ENCODE results near the gene CIC.

Gene CIC

DNA sequence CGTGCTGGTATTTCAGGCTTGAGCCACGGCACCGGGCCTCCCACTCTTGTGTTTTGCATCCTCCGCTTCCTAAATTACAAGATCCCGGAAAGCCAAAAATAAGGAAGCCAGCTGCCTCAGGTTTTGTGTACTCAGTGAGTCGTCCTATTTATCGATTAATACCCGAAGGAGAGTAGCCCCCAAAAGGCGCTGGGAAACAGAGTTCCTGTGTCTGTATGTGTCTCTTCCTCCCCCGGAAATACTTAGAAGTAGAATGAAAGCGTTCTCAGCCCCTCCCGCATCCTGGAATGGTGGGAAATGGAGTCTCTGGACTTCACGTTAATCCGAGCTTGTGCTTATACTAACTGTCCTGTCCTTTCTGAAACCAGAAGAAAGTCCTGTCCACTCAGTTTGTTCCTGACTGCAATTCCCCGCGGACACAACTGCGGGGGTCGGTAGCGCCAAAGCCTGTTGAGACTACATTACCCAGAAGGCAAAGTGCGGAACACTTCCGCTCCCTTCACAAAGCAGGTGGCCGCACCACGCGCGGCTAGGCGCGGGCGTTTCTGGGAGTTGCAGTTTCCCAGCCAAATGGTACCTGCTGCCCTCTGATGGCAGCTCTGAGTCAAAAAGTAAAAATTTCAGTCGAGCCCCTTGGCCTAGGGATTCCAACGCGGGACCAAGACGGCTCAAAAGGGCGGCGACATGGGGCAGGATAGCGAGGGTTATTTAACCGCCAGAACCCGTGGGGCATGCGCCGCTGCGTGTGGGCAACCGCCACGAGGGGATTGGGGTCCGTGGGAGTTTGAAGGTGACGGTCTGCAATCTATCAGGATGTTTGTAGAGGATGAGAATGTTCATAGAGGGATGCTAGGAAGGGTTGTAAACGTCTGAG lies 24.5 kb upstream of the CIC start:
- DNase-seq = peak; percentile 92 to 94

DNA sequence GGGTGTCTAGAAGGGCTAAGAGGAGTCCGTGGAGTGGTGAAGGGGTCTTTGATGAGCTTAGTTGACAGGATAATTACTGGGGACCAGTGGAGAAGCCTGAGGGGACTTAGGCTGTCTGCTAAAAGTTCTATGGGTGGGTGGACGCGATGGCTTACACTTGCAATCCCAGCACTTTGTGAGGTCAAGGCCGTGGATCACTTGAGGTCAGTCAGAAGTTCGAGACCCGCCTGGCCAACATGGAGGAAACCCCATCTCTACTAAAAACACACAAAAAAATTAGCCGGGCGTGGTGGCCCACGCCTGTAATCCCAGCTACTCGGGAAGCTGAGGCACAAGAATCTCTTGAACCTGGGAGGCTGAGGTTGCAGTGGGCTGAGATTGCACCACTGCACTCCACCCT lies 23.8 kb upstream of the CIC start:
- DNase-seq = no peak

DNA sequence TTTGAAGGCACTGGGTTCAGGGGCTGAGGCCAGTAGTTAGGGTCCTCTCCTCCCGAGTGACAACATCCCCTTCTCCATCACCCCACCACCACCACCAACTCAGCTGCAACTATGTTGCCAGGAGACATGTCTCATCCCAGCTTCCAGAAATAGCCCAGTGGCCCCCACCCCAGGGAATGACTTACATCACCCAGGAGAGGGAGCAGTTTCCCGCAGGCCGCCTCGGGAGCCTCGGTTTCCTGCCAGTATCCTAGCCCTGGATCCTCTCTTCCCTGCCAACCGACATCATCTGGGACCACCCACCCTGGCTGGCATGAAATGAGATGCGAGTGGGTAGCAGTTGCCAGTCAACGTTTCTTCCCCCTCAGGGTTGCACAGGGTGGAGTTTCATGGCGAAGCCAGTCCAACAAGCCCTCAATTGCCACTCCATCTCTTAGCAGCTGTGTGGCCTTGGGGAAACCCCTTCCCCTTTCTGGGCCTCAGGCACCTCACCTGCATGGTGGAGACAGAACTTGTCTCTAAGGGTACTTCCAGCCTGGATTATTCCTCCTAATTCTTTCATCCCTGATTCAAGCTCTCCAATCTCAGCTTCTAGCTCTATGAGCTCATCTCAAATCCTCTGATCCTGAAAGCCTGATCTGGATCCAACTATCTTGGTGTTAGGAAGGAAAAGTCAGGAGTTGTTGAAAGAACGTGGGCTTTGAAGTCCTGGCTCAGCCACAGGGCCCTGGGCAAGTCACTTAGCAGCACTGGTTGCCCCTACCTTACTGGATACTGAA lies 22.7 kb upstream of the CIC start:
- peak; percentile 47 to 50 for DNase-seq

DNA sequence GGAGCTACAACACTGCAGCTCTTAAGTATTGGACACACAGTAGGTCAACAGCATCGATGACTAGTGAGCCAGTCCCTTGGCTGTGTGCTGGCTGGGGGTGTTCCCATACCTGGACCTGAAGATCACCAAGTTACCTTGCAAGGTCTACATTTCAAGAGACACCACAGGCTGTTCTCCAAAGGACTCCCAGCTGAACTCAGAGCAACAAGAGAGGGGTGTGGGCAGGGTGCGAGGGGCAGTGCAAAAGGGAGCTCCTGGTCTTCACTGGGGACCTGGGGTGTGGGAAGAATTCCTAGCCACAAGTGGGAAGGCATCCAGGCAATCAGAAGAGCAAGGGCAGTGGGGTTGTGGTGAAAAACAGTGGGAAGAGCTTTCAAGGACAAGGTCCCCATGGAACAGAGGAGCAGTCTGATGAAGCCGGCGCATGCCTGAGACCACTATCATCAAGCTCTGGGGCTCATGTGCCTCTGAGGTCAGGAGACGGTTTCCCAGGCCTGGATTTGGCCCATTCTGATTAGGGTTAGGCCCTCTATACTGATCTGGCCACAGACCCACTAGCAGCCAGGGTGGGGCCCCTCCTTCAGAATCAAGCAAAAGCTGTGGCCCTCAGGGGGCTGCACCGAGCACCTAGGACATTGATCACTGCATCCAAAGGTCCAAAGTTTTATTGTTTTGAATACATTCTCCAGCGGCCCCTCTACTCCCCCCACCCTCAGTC lies 22.0 kb upstream of the CIC start:
- peak; percentile 35 to 48 for DNase-seq

DNA sequence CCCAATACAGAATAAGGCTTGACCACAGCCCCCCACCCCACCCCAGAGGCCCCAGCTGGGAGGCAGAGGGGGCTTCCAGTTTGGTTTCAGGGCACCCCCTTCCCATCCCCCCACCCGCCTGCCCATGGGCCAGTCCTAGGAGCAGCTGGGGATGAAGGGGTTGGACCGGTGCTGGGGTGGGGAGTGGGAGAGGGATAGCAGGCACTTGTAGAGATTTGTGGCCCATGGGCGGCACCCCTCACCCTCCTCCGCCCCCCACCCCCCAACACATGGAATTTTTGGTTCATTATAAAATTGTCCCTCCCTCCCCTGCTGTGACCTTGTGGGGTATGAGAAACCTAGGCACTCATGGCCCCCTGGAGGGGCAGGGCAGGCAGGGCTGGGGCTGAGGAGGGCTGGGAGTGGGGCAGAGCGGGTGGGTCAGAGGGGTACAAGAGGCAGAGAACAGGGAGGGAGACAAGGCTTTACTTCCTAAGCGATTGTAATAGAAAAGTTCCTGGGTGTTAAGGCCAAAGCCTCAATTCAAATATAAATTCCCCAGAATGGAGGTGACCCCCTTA lies 21.3 kb upstream of the CIC start:
- peak; percentile 26 to 31 for DNase-seq

DNA sequence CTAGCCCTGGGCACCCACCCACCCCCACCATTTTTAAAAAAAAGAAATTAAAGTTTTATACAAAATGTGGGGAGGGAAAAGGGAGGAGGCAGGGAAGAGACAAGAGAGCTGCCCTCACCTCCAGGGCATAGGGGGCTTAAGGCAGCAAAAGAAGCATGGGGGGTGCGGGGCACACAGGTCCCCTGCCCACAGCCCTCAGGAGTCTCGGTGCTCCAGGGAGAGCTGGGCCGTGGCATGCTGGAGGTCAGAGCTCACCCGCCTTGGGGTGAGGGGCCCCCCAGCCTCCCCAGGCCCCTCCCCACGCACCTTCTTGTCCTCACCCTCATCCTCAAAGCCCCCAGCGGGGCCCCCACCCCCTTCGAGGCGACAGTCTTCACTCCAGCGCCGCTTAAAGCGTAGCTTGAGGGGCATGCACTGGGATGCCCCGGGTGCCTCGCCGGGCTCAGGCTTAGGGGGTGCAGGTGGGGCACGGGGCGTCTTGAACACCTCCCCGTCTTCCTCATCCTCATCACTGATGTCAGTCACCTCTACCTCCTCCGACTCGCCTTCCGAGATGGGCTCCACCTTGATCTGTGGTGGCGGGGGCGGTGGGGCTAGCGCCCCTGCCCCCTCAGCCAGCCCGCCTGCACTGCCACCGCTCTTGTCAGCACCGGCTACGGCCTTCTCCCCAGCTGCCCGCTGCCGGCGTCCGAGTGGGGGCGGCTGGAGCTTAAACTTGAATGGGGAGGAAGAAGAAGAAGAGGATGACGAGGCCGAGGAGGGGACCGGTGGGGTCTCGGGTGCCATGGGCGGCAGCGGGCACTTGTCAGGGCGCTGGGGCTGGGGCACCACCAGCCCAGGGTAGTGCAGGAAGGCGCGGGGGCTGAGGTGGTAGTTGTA lies 20.5 kb upstream of the CIC start:
- DNase-seq = peak; percentile 26 to 31

DNA sequence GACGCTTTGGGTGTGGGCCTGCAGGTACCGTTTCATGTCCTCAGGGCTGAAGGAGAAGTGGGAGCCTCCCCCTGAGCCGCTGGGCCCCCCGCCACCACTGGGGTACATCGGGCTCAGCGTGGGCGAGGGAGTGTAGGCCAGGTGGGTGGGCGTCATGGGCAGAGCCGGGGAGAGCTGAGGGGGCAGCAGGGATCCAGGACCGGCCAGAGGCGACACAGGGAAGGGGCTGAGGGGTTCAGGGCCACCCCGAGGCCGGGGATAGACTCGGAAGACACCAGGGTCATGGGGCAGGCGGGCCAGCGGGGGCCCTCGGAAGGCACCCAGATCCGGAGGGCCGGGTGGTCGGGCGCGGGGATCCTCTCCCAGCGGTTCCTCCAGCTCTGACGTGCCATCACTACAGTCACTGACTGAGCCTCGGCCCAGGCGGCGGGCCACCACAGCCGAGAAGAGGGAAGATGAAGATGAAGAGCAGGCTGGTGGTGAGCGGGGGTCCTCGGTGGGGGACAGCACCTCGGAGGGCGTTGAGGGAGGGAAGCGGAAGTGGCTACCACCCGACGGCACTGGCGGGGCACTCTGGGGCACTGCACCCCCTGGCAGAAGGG lies 19.8 kb upstream of the CIC start:
- DNase-seq = no peak

DNA sequence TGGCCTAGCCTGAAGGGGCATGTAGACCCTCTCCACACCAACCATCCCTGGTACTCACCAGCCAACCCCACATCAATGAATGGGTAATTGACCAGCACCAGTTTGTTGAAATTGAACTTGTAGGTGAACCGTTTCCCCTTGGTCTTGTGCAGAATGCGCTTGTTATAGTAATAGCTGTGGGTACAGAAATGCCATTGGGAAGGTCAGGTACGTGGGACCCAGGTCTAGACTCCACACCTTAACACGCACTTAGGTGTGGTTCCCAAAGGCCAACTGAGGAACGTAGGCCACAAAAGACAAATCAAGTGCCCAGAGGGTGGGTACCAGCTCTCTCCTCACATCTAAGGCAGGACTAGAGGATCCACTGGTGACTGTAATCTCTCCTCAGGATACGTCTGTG lies 19.3 kb upstream of the CIC start:
- peak in 1 of 2 donors; percentile 24 for DNase-seq

DNA sequence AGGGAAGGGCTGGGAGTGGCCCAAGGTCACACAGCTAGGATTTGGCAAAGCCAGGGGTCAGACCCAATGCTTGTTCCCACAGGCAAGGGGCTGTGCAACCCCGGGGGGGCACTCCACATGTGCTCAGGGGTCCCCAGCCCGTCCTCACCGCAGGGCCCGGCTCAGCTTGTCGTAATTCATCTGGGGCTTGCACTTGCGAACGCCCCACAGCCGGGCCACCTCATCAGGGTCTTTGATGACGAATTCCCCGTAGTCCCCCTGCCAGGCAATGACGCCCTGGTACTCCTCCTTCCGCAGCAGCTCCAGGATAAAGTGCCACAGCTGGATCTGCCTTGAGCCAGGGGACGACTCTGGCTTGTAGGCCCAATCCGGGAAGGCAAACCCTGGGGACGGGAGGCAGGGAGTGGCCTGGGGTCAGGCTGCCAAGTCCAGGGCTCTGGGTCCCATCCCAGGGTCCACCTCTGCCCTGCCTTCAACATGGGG lies 18.8 kb upstream of the CIC start:
- peak; percentile 13 to 29 for DNase-seq

DNA sequence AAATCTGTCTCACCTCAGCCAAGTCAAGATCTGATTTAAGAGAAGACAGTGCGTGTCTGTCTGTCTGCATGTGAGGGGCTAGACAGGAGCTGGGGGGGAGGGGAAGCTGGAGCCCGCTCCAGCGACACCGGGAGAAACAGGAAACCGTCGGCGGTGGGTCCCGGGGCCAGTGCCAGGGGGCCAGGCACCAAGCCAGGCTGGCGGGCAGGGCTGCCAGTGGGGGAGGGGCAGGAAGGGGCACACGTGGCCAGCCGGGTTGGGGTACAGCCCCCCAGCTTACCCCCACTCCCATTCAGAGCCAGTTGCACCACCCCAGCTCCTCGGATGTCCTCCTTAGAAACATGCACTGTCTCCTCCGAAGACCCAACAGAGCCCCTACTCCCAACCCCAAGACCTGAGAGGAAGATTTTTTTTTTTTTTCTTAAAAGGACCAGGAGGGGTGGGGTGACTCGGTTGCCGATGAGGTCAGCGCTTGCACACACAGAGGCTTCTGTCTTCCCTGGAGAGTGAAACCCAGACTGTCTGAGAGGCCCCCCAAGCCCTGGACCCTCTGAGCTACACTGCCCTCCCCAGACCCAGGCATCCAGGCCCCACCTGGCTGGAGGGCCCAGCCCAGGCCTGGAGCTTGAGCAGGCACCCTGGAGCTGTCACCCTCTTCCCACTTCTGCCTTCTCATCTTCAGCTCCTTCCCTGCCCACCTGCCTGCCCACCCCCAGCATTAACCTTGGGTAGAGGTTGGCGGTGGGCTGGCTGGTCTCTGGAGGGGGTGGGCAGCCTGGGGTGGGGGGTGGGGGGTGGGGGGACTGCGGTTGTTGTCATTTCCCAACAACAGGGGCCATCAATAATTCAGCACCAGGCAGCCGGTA lies 18.2 kb upstream of the CIC start:
- DNase-seq = peak; percentile 29 to 36

DNA sequence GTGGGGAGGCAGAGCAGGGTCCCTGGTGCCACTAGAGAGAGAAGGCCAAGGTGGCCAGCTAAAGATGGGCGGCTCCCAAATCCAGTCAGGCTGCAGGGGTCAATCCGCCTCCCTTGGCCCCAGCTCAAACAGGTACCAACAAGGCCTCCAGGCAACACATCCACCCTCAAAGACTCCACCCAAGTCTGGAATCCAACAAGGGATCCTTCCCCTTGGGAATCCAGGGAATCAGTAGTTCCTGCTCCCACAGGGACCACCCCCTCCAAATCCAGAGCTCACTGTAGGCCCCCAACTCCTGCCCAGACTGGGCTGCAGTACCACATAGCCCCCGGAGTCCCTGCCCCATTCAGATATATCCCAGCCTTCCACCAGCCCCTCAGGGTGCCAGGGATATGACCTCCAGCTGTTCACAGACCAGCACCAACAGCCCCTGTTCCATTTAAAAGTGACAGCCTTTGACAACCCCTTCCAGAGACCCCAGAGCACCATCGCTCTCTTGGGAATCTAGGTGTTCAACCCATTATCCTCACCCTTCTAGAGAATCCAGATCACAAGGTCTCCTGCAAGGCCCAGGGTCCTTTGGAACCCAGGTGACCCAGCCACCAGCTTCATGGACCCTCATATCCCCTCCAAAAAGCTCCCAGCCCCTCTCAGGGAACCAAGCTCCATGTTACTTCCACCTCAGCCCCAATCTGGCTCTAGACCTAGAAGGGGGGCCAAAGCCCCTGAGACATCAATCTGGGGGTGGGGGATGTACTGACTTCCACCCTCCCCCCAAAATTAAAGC lies 17.3 kb upstream of the CIC start:
- peak in 1 of 2 donors; percentile 23 for DNase-seq

DNA sequence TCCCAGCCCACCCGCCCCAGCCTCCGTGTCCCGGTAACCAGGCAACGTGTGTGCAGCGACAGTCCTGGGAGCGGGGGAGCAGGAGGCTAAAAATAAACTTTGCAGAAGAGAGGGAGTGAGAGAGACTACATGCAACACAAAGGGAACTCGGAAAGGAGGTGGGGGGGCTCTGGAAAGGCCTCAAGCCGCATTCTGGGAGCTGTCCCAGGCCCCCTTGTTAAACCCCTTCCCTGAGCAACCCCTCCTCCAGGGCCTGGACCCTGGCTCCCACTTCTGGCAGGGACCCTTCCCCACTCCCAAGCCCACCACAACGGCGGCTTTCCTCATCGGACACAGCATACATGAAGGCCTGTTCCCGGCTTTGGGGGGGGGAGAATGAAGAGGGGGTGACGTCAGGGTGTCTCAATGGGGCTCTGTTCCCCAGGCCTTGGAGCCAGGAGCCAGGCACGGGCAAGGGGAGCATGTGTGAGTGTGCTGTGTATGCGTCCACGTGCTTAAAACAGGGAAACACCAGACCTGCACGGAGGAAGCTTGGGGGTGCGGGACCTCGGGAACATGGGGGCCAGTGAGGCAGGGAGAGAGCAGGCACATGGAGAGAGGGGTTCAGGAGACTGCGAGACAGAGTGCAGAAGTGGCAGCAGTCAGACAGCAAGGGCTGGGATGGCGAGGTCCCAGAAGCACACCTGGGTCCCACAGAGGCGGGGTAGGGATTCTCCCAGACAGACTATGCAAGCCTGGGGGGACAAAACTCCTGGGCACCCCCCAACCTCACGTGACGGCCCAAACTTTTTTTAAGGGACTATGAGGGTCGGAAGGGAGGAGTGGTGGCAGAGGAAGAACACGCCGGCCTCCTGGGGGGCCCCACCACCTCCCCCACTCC lies 16.4 kb upstream of the CIC start:
- DNase-seq = peak; percentile 27 to 34

DNA sequence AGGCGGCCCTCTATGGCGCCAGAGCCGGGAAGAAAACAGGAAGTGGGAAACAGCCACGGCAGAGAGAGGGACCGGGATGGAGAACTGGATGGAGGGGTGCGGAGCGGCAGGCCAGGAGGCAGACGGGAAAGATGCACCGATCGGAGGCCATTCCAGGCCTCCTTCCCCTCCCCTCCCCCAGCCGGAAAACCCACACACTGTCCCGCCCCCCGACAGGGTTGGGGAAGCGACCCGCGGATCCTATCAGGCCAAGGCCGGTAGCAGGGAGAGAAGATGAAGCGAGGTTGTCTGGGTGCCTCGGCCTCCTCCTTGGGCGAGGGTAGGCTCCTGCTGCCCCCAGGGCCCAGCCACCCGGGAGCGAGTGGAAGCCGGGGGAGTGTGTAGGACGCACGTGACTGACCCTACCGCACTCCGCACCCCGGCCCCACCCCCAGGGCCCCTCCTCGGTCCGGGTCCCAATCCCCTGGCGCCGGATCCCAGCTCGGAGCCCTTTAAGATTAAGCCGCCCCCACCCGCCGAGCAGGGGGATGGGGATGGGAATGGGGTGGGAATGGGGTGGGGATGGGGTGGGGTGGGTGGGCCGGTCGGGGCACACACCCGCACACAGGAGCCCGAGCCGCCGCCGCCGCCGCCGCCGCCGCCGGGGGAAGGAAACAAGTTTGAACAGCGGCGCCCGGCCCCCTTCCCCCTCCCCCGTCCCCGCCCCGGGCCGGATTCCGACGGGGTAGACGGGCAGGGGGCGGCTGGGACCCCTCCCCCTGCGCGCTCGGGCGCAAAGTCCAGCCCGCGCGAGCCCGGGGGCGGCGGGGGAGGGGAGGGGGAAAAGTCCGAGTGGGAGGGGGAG lies 15.6 kb upstream of the CIC start:
- peak; percentile 57 to 63 for DNase-seq

DNA sequence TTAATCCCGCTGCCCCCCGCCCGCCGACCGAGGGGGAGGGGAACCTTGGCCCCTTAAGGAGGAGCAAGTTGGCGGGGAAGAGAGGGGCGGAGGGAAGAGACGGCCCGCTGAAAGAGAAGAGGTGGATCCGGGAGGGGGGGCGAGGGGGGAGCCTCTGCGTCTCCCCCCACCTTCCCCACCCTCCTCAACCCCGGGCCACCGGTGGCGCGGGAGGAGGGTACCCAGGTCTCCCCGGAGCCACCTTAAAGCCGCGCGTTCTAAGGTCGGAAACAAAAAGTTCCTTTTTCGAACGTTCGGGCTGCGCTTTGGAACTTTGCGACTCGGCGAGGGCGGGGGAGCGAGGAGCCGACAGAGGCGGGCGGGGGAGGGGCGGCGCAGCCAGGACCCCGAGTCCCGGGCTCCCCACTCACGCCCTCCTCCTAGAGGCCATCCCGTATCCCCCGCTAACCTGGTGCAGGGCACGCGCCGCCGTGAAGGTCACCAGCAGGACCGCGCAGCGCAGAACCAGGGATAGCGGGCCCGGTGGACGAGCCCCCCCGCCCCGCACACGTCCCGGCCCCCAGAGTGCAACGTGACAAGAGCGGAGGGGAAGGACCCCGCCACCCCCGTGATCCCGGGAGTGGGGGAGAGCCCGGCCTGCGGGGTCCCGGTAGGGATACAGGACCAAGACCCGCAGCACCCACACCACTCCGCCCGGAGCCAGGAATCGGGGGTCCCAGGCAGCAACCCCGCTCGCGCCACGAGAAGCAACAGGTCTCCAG lies 14.8 kb upstream of the CIC start:
- peak; percentile 78 to 79 for DNase-seq

DNA sequence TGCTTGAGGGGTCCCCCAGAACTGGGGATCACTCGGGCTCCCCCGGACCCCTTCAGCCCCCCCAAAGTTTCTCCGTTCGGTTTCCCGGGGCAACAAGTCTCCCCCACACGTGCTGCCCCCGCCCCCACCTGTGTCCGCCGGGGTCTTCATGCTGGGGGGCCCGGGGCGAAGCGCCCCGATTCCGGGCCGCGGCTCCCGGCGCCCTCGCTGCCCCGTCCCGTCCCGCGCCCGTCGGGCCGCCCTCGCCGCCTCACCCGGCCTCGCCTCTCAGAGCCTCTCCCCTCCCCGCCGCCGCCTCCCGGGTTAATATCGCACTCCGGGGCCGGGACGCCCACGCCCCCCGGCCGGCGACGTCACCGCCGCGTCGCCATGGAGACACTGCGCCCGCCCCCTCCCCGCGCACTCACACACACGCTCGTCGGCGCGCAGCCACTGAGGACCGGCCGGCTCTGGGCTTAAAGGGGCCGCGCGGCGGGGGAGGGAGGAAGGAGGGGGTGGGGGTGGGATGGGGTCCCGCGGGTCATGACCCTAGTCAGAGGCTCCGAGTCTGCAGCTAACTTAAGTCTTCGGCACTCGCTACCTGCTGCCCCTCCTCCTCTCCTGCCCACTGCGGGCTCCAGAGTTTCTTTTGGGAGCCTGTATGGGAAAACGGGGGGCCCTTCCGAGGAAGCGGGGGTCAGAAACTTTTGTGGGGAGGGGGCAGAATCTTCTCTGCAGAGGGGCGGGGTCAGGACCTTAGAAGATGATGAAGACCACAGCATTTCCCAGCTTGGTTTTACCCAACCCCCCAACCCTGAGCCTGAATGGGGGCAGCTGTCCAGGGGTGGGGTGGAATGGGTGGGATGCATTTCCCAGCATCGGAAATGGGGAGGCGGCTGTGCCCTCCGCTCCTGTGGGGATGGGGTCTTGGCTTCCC lies 13.9 kb upstream of the CIC start, which contains the start of gene ERF:
Gene ERF, minus strand, starts transcription at position 279 of the 916 bp plus-strand sequence. Its CDS starts 129 bp downstream, at position 150.
- DNase-seq = peak; percentile 95 to 96

All from CD4-positive, alpha-beta T cell treated with Interleukin-1 beta for 1 hour (primary cell).